Neural progenitor cell (in vitro differentiated cells): Measurements from ENCODE around the gene EPHB2.

Source experiments
- CTCF ChIP-seq: fragments of 200-600 bp; sonication (generic); IDR thresholded peaks from 2 replicates; pipeline ENCODE4 v1.5.1; 2017; ENCODE audit warnings: antibody characterized with exemption, mild to moderate bottlenecking
- EZH2 ChIP-seq: fragments of 200-600 bp; sonication (generic); IDR thresholded peaks from 2 replicates; pipeline ENCODE4 v1.6.1; 2017; ENCODE audit warnings: antibody characterized with exemption, mild to moderate bottlenecking, moderate library complexity
- EZH2phosphoT487 ChIP-seq: fragments of 200-600 bp; sonication (generic); IDR thresholded peaks from 2 replicates; pipeline ENCODE4 v1.6.1; 2017; ENCODE audit warnings: antibody characterized with exemption

GRCh38 chr1:22815421-22816066 lies 104.9 kb downstream of the EPHB2 start:
- no peak for TF ChIP-seq EZH2
- no peak for TF ChIP-seq CTCF
- no peak for TF ChIP-seq EZH2phosphoT487
